ENCODE results near the gene UBE4B. TPM values are rescaled to one million over a fixed set of nuclear protein-coding genes. Genes with fewer than 3 reads are reported as not detected.

The UBE4B gene
- total RNA-seq, 5 donors from 2014 or later (not counting 1 experiment from before 2014, with no cell fraction given) = 37.5 to 43.1 (median 41.9) TPM

- Histone ChIP-seq H3K9me3 (no peaks in the 10 kb centered on the region), H3K27me3 (replicated peaks in 1 of 2; ENCODE audit: control insufficient read depth in 2 of 2, extremely low read depth in 1 of 2, insufficient read depth in 2 of 2, low read length in 1 of 2) (no peaks in the 10 kb centered on the region), H3K27ac (ENCODE audit: low read length) (no peak overlapping the region), H3K4me1 (ENCODE audit: control insufficient read depth in 1 of 2, extremely low read depth in 1 of 2, insufficient read depth in 2 of 2, low read length in 2 of 2) (no peaks in the 10 kb centered on the region), H3K4me3 (ENCODE audit: control insufficient read depth in 1 of 2, extremely low read depth in 1 of 2, low read length in 1 of 2) (no peak overlapping the region), H3K36me3 (ENCODE audit: control insufficient read depth in 2 of 2, extremely low read depth in 1 of 2, insufficient read depth in 1 of 2, low read length in 1 of 2) (peaks cover 8 to 22% of the 10 kb centered on the region in 2 donors)
- H3K27me3 Mint-ChIP-seq = no peaks in the 10 kb centered on the region
- no CpG with 5 or more reads among the region's 4 CpGs for WGBS (ENCODE audit: insufficient coverage)
- H3K4me3 Mint-ChIP-seq = no peak overlapping the region
- CTCF ChIA-PET = no interaction called here
- no peaks in the 10 kb centered on the region for H3K9me3 Mint-ChIP-seq
- peaks cover 8 to 14% (median 13%) of the 10 kb centered on the region in 3 donors for H3K4me1 Mint-ChIP-seq
- H3K36me3 Mint-ChIP-seq = peaks cover 19% of the 10 kb centered on the region
- POLR2A ChIA-PET = no interaction called here
- no peak overlapping the region for H3K27ac Mint-ChIP-seq
- ATAC-seq (replicated peaks in 1 of 4) = no peak
- no peak for DNase-seq
These were observed 24.6 kb downstream of the UBE4B start for GRCh38 chr1:10057343-10057742.

DNA sequence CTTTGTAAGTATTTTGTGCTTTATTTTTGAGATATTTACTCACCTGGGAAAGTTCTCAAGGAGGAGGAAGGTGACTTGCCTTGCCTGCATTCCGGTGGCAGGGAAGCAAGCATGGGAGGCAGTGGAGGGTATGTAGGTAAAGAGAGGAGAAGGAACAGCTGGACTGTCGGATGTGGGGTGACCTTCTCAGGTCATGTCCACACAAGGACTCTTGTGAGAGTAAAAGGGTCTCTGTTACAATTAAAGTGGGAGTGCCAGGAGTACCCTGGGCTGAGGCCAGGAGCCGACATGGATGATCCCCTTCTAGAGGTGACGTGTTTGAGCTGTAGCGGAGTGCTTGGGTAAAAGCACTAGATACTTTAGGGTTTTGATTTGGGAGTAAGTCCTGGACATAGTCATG, 25.0 kb downstream of the UBE4B start:
- Histone ChIP-seq H3K4me3 (ENCODE audit: control insufficient read depth in 1 of 2, extremely low read depth in 1 of 2, low read length in 1 of 2) (no peak overlapping the region), H3K36me3 (ENCODE audit: control insufficient read depth in 2 of 2, extremely low read depth in 1 of 2, insufficient read depth in 1 of 2, low read length in 1 of 2) (peaks cover 6 to 18% of the 10 kb centered on the region in 2 donors), H3K4me1 (ENCODE audit: control insufficient read depth in 1 of 2, extremely low read depth in 1 of 2, insufficient read depth in 2 of 2, low read length in 2 of 2) (no peaks in the 10 kb centered on the region), H3K27ac (ENCODE audit: low read length) (no peak overlapping the region), H3K27me3 (replicated peaks in 1 of 2; ENCODE audit: control insufficient read depth in 2 of 2, extremely low read depth in 1 of 2, insufficient read depth in 2 of 2, low read length in 1 of 2) (no peaks in the 10 kb centered on the region), H3K9me3 (no peaks in the 10 kb centered on the region)
- peaks cover 8 to 14% (median 13%) of the 10 kb centered on the region in 3 donors for H3K4me1 Mint-ChIP-seq
- peaks cover 16% of the 10 kb centered on the region for H3K36me3 Mint-ChIP-seq
- H3K9me3 Mint-ChIP-seq = no peaks in the 10 kb centered on the region
- no peak for ATAC-seq (replicated peaks in 1 of 4)
- no peaks in the 10 kb centered on the region for H3K27me3 Mint-ChIP-seq
- H3K4me3 Mint-ChIP-seq = no peak overlapping the region
- no peak for DNase-seq
- ChIA-PET POLR2A (no interaction called here), CTCF (no interaction called here)
- H3K27ac Mint-ChIP-seq = no peak overlapping the region
- WGBS (ENCODE audit: insufficient coverage) = 97% methylated on average over 5 of the region's 5 CpGs

DNA sequence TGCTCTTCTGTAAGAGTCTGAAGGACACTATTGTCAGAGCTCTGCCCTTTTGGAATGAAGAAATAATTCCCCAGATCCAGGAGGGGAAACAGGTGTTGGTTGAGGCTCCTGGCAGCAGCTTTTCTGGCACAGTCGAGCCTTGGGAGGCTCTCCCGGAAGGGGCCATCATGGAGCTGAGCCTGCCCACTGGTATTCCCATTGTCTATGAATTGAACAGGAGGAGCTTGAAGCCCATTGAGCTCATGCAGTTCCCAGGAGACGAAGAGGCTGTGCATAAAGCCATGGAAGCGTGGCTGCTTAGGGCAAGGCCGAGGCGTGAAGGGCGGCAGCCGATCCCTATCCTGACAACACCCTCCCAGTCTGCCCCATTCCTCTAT, 26.6 kb downstream of the UBE4B start:
- ChIA-PET CTCF (interaction anchor here in 1 of 2 donors (0.6 kb wide), 1 partner anchor 193 kb away, joined by 7 read pairs; no protein-coding TSS in a partner anchor), POLR2A (interaction anchor here in 1 of 2 donors (0.6 kb wide), 1 partner anchor 517 kb away, joined by 6 read pairs; no protein-coding TSS in a partner anchor)
- H3K27me3 Mint-ChIP-seq = no peaks in the 10 kb centered on the region
- DNase-seq = no peak
- 98% methylated on average over 5 of the region's 8 CpGs for WGBS (ENCODE audit: insufficient coverage)
- Histone ChIP-seq H3K27me3 (replicated peaks in 1 of 2; ENCODE audit: control insufficient read depth in 2 of 2, extremely low read depth in 1 of 2, insufficient read depth in 2 of 2, low read length in 1 of 2) (no peaks in the 10 kb centered on the region), H3K4me3 (ENCODE audit: control insufficient read depth in 1 of 2, extremely low read depth in 1 of 2, low read length in 1 of 2) (no peak overlapping the region), H3K9me3 (no peaks in the 10 kb centered on the region), H3K27ac (ENCODE audit: low read length) (no peak overlapping the region), H3K36me3 (ENCODE audit: control insufficient read depth in 2 of 2, extremely low read depth in 1 of 2, insufficient read depth in 1 of 2, low read length in 1 of 2) (peaks cover 6 to 17% of the 10 kb centered on the region in 2 donors), H3K4me1 (ENCODE audit: control insufficient read depth in 1 of 2, extremely low read depth in 1 of 2, insufficient read depth in 2 of 2, low read length in 2 of 2) (no peaks in the 10 kb centered on the region)
- no peak overlapping the region for H3K4me3 Mint-ChIP-seq
- peaks cover 18% of the 10 kb centered on the region for H3K36me3 Mint-ChIP-seq
- no peak for ATAC-seq (replicated peaks in 1 of 4)
- H3K4me1 Mint-ChIP-seq = peaks cover 19 to 23% (median 20%) of the 10 kb centered on the region in 3 donors
- H3K9me3 Mint-ChIP-seq = no peaks in the 10 kb centered on the region
- H3K27ac Mint-ChIP-seq = no peak overlapping the region

DNA sequence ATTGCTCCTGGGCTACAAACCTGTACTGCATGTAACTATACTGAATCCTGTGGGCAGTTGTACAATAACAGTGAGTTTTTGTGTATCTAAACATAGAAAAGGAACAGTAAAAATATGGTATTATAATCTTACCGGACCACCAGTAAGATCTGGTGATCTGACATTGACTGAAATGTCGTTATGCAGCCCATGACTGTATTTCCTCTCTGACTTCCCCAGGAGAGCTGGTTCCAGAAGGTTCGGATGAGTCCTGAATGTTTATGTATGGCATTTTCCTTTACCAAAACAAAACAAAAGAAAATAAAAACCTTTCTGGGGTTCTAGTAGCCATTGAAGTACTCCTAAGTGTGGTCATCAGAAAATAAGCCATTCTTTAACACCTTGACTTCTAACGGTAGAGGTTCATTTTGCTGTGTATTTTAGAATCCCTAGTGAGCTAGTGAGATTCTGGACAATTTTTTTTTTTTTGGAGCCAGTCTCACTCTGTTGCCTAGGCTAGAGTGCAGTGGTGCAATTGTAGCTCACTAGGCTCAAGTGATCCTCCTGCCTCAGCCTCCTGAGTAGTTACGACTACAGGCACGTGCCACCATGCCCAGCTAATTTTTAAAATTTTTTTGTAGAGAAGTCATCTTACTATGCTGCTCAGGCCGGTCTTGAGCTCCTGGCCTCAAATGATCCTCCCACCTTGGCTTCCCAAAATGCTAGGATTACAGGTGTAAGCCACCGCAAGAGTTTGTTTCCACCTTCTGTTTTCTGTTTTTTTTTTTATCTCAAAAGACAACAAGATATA, 27.7 kb downstream of the UBE4B start:
- ChIA-PET POLR2A (no interaction called here), CTCF (no interaction called here)
- Histone ChIP-seq H3K4me1 (ENCODE audit: control insufficient read depth in 1 of 2, extremely low read depth in 1 of 2, insufficient read depth in 2 of 2, low read length in 2 of 2) (no peaks in the 10 kb centered on the region), H3K9me3 (no peaks in the 10 kb centered on the region), H3K27ac (ENCODE audit: low read length) (no peak overlapping the region), H3K27me3 (replicated peaks in 1 of 2; ENCODE audit: control insufficient read depth in 2 of 2, extremely low read depth in 1 of 2, insufficient read depth in 2 of 2, low read length in 1 of 2) (no peaks in the 10 kb centered on the region), H3K4me3 (ENCODE audit: control insufficient read depth in 1 of 2, extremely low read depth in 1 of 2, low read length in 1 of 2) (no peak overlapping the region), H3K36me3 (ENCODE audit: control insufficient read depth in 2 of 2, extremely low read depth in 1 of 2, insufficient read depth in 1 of 2, low read length in 1 of 2) (peaks cover 4 to 17% of the 10 kb centered on the region in 2 donors)
- ATAC-seq (replicated peaks in 1 of 4) (no peak), DNase-seq (no peak)
- H3K27ac Mint-ChIP-seq = no peak overlapping the region
- H3K36me3 Mint-ChIP-seq = peaks cover 18% of the 10 kb centered on the region
- H3K27me3 Mint-ChIP-seq = no peaks in the 10 kb centered on the region
- H3K4me1 Mint-ChIP-seq = peaks cover 18 to 30% (median 22%) of the 10 kb centered on the region in 3 donors
- no peak overlapping the region for H3K4me3 Mint-ChIP-seq
- no peaks in the 10 kb centered on the region for H3K9me3 Mint-ChIP-seq
- 100% methylated on average over 4 of the region's 8 CpGs for WGBS (ENCODE audit: insufficient coverage)

DNA sequence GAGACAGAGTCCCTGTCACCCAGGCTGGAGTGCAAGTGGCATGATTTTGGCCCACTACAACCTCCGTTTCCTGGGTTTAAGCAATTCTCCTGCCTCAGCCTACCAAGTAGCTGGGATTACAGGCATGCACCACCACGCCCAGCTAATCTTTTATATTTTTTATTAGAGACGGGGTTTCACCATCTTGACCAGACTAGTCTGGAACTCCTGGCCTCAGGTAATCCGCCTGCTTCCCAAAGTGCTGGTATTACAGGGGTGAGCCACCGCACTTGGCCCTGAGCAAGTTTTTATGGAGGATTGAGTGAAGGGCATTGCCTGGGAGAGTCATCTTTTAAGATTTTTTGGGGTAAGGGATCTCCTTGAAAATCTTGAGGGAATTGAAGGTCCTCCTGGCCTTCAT, 28.5 kb downstream of the UBE4B start:
- Mint-ChIP-seq H3K27me3 (no peaks in the 10 kb centered on the region), H3K36me3 (peaks cover 15% of the 10 kb centered on the region), H3K4me1 (peaks cover 18 to 30% (median 18%) of the 10 kb centered on the region in 3 donors), H3K27ac (no peak overlapping the region), H3K9me3 (no peaks in the 10 kb centered on the region), H3K4me3 (no peak overlapping the region)
- WGBS (ENCODE audit: insufficient coverage) = 100% methylated on average over 4 of the region's 5 CpGs
- Histone ChIP-seq H3K36me3 (ENCODE audit: control insufficient read depth in 2 of 2, extremely low read depth in 1 of 2, insufficient read depth in 1 of 2, low read length in 1 of 2) (peaks cover 4 to 17% of the 10 kb centered on the region in 2 donors), H3K4me3 (ENCODE audit: control insufficient read depth in 1 of 2, extremely low read depth in 1 of 2, low read length in 1 of 2) (no peak overlapping the region), H3K9me3 (no peaks in the 10 kb centered on the region), H3K4me1 (ENCODE audit: control insufficient read depth in 1 of 2, extremely low read depth in 1 of 2, insufficient read depth in 2 of 2, low read length in 2 of 2) (no peaks in the 10 kb centered on the region), H3K27ac (ENCODE audit: low read length) (no peak overlapping the region), H3K27me3 (replicated peaks in 1 of 2; ENCODE audit: control insufficient read depth in 2 of 2, extremely low read depth in 1 of 2, insufficient read depth in 2 of 2, low read length in 1 of 2) (no peaks in the 10 kb centered on the region)
- POLR2A ChIA-PET = no interaction called here
- no peak for DNase-seq
- no peak for ATAC-seq (replicated peaks in 1 of 4)
- CTCF ChIA-PET = no interaction called here

DNA sequence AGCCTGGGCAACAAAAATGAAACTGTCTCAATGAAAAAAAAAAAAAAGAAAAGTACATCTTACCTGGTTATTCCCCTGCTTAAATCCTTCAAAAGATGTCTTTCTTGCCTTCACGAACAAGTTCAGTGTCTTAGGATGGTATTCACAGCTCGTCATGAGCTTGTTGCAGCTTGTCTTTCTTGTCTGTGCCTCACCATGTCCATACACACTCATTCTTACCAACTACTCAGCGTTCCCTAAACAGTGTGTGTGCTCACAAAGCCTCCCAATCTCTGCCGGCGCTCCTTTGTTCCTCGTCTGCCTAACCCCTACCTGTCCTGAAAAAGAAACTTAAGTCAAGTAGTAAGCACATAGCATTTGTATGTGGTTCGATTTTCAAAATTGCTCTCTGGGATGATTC, 31.1 kb downstream of the UBE4B start:
- H3K9me3 ChIP-seq = no peaks in the 10 kb centered on the region
- ChIA-PET CTCF (interaction anchor here in 1 of 2 donors (0.7 kb wide), 1 partner anchor 216 kb away, joined by 3 read pairs; no protein-coding TSS in a partner anchor), POLR2A (no interaction called here)
- H3K4me1 ChIP-seq (ENCODE audit: control insufficient read depth in 1 of 2, extremely low read depth in 1 of 2, insufficient read depth in 2 of 2, low read length in 2 of 2) = no peaks in the 10 kb centered on the region
- 100% methylated on average over 2 of the region's 7 CpGs for WGBS (ENCODE audit: insufficient coverage)
- no peaks in the 10 kb centered on the region for H3K27me3 ChIP-seq (replicated peaks in 1 of 2; ENCODE audit: control insufficient read depth in 2 of 2, extremely low read depth in 1 of 2, insufficient read depth in 2 of 2, low read length in 1 of 2)
- Mint-ChIP-seq H3K4me1 (peaks cover 17 to 22% (median 17%) of the 10 kb centered on the region in 3 donors), H3K27ac (no peak overlapping the region), H3K27me3 (no peaks in the 10 kb centered on the region), H3K9me3 (no peaks in the 10 kb centered on the region), H3K4me3 (no peak overlapping the region), H3K36me3 (peaks cover 3% of the 10 kb centered on the region)
- ATAC-seq (replicated peaks in 1 of 4) (no peak), DNase-seq (no peak)
- peaks cover 4 to 7% of the 10 kb centered on the region in 2 donors for H3K36me3 ChIP-seq (ENCODE audit: control insufficient read depth in 2 of 2, extremely low read depth in 1 of 2, insufficient read depth in 1 of 2, low read length in 1 of 2)
- no peak overlapping the region for H3K27ac ChIP-seq (ENCODE audit: low read length)
- no peak overlapping the region for H3K4me3 ChIP-seq (ENCODE audit: control insufficient read depth in 1 of 2, extremely low read depth in 1 of 2, low read length in 1 of 2)
